HG02840 (cell line): Measurements from ENCODE around the gene RNF222.
"Not testable (repeated sequence)": the region's sequence is repeated elsewhere in the genome, so short reads cannot be mapped to it uniquely, and the experiment has no call there.

Experiments
- ATAC-seq: cut with Tn5 transposase; IDR thresholded peaks from one replicate; pipeline ENCODE4 v1.9.1; 2021; ENCODE audit warnings: mild to moderate bottlenecking, moderate library complexity, moderate number of reproducible peaks; ENCODE audit not compliant: unreplicated experiment, low FRiP score

The RNF222 gene

DNA sequence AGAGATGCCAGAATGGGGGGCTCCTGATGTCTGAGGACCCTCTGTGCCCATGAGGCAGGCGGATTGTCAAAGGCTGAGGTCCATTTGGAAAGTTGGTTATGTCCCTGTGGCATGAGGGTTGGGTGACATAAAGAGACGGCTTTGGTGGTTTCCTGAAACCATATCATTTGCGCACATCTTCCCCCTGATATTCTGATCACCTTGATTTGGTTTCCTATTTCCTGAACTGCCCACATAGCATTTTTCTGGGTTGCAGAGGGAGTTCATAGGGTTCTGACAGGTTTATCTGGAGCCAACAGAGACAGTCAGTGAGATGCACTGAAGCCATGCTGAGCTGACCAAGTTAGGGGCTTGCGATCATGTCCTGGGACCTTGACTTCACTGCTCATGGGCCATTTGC is 15.7 kb upstream of the RNF222 start:
- ATAC-seq: no peak

DNA sequence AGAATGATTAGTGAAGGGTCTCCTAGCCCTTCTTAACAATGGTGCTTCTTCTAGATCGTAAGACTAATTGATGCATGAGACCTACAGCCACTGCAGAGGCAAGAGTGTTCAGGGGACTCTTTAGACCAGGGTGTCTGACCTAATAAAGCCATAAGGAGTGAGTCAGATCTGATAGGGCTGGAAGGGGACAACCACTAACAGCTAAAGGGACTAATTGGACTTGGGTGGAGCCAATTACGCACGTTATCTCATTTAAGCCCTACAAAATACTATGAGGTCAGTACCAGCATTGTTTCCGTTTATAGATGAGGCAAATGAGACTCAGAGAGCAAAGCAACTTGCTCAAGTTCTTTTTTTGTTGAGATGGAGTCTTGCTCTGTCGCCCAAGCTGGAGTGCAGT is 14.5 kb upstream of the RNF222 start:
- ATAC-seq: no peak

DNA sequence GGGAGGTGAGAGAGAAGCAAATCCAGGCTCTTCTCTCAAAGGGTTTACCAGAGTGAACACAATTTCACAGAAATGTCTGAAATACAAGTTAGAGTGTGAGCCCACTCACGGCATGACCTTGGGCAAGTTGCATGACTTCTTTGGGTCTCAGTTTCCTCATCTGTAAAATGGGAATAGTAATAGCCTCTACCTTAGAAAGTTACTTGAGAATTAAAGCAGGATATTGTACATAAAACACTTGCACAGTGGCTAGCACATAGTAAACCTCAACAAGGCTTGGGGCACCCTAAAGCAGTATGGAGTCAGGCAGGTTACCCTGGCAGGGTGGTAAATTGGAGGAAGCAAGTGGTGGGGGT is 13.2 kb upstream of the RNF222 start:
- ATAC-seq: no peak

DNA sequence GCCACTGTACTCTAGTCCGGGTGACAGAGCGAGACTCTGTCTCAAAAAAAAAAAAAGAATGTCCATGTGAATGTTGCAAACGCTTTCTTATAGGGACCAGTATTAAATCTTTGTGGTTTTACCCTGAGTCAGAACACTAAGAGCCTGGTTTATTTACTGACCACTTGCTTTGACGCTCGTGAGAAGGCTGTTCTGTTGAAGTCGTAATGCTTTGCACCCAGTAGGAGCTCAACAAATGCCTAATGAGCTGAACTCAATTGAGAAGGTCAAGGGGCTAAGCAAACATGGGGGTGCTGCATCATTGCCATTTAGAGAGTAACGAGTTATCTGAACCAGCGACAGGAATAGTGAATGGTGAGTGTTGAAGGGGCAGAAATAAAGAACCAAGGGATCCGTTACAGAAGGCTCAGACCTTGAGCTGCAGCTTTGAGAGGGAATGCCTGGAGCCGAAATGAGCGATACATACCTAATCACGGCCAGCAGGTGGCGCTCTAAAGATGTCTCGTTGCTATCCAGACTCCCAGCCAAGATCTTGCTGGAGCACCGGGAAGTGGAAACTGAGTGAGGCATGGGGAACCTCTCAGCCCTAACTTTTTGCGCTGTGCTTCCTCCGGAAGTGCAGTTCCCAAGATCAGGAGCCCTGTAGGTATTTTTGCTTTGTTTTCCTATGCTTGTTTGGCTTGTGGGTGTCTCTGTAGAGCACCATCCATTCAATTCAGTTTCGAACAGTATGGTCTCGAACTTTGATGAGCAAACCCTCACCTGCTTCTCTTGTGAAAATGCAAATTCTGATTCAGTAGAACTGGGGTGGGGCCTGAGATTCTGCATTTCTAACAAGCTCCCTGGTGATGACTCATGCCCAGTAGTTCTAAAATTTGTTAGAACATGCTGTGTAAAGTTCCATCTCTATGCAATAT is 12.6 kb upstream of the RNF222 start:
- no peak for ATAC-seq

DNA sequence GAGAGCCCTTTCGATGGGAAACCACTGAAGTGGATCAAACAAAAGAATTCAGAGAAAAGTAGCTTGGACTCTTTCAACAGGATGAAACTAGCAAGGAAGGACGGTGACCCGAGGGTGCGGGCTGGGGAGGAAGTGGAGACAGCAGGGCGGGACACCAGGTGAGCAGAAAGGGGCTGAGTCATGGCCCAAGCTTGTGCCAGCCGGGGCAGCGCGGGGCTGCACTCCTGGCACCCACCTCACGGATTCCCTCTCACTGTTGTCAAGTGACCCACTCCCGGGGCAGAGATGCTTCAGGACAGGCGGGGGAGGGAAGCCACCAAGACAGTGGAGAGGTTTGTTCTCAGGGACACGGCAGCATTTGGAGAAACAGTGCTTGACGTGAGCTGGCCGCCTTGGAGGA is 10.7 kb upstream of the RNF222 start:
- ATAC-seq: no peak

DNA sequence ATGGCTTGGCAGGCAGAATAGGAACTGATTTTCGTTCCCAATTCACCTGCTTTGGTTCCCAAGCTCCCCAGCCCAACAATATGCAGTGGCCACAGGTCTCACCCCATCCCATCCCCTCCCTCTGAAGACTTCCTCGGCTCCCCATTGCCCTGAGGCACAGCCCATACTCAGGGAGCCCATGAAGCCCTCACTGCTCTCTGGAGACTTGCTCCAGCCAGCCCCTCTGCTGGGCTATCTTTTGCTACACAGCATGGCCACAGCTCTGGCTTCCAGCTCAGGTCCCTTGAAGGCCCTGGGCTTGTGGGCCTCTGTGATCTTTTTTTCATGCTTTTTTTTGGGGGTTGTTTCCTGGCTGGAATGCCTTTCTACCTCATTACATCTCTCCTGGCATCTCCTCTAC is 8.5 kb upstream of the RNF222 start:
- ATAC-seq: no peak

DNA sequence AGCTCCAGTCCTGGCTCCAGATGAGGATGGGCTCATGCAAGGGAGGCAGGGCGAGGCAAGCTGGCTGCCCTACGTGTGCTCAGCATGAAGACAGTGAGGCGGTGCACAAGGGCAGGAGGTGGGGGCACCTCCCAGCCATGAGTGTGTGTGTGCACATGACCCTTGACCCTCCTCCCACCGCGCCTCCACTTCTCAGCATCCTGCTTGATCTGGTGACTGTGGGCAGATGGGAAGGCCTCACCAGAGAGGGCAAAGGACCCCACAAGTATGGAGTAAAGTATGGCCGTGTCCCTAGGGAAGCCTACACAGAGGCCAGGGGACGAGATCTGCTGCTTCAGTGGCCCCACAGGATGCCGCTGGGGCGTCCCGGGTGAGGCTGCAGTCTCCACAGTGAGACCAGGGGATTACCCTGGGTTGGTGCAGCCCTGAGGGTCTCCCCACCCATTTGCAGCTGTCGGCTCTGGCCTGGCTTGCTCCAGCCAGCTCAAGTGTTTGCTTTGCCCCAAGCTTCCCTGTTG is 7.9 kb upstream of the RNF222 start:
- no peak for ATAC-seq

DNA sequence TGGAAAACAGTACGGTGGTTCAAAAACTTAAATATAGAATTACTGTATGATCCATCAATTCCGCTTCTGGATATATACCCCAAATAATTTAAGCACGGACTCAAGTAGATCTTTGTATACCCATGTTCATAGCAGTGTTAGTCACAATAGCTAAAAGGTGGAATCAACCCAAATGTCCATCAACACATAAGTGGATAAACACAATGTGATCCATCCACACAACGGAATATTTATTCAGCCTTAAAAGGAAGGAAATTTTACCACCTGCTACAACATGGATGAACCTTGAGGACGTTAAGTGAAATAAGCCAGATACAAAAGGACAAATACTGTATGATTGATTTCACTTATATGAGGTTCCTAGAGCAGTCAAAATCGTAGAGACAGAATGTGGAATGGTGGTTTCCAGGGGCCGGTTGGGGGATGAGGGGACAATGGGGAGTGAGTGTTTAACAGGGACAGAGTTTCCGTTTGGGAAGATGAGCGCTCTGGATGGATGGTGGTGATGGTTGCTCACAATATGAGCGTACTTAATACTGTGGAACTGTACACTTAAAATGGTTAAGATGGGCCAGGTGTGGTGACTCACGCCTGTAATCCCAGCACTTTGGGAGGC is 5.4 kb upstream of the RNF222 start:
- ATAC-seq: no peak

DNA sequence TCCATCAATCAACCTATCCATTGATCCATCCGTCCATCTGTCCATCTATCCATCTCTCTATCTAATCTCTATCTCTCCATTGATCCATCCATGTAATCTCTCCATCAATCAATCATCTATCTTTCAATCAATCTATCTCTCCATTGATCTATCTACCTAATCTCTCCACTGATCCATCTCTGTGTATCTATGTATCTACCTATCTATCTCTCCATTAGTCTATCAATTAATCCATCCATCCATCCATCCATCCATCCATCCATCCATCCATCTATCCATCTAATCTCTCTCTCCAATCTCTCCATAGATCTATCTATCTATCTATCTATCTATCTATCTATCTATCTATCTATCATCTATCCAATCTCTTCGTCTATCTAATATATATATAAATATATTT is 3.5 kb upstream of the RNF222 start:
- ATAC-seq: no peak

DNA sequence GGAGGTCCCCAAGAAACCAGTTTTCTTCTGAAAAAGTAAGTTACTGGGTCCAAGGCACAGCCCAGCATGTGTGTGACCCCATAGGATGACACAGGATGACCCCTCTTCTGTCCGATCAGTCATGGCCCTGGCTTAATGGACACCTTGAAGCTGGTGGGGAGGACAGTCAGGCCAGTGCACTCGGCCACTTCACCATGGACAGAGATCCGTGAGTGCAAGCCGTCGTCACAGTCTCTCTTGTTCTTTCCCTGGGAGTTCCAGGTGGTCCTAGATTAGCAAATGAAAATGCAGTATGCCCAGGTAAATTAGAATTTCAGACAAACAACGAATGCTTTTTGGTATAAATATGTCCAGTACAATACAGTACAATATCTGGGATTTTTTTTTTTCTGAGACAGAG is 1.4 kb upstream of the RNF222 start:
- no peak for ATAC-seq

DNA sequence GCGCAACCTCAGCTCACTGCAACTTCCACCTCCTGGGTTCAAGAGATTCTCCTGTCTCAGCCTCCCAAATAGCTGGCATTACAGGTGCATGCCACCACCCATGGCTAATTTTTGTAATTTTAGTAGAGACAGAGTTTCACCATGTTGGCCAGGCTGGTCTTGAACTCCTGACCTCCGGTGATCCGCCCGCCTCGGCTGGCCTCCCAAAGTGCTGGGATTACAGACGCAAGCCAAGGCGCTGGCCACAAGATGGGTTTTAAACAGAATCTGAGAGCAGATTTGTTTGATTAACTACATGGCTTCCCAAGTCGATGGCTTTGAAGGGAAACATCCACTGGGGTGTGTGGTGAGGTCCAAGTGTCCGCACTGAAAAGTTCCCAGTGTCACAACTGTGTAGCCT is 3.1 kb downstream of the RNF222 start:
- not testable (repeated sequence) for ATAC-seq

DNA sequence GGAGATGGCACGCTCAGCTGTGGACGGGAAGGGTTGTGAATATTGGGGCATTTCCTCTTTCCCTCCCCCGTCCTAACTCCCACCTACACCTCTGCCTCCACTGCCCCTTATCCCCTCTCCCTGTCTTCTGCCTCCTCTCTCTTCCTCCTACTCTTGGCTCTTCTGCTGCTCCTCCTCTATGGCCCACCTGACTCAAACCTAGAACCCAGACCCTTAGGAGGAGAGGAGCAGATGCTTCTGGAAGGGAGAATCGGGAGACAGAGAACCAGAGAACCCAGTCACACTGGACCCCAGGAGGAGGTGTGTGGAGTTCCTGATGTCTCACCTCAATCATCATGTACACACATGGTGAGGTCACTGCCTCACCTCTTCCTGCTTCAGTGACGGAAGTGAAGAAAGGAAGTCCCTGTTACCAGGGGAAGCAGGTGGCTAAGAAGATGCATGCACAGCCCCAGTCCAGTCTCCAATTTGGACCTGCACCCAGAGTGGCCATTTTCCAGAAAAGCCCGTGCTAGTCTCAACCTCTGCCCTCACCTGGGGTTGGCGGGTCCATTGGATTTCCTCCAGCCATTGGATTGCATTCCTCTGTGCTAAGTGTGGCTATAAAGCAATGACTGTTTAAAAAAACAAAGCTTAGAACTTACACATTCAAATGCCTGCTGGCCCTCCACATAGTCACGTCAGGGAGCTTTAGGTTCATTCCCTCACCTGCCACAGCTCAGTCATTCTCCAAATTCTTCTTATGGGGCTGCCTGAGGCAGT is 4.0 kb downstream of the RNF222 start:
- ATAC-seq: no peak

DNA sequence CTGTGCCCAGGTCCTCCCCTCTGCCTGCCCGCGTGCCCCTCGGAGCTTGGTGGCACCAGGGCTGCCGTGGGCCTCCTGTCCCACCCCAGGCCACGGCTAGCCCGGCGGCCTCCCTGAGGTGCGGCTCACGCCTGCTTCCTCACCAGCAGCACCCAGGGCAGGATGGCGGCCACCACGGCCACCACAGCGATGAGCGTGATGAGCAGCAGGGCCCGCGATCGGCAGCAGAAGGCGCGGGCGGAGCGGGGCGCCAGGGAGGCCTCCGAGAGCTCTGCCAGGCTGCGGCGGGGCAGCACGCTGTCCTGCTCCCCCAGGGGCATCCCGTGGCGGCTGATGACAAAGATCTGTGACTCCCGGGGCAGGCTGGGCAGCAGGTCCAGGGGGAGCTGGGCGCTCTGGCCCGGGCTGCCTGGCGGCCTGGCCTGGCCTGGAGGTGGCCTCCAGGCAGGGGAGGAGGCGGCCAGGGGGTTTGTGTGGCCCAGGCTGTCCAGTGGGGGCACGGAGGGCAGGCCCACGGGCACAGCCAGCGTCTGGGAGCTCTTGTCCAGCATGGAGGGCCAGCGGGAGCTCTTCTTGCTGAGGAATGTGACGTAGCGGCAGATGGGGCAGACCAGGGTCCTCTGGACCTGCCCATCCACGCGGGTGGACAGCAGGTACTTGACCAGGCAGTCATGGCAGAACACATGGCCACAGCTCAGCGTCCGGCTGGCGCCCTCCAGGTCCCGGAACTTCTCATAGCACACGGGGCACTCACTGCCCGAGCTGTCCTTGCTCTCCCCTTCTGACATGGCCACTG is 4.8 kb downstream of the RNF222 start:
- ATAC-seq: no peak

DNA sequence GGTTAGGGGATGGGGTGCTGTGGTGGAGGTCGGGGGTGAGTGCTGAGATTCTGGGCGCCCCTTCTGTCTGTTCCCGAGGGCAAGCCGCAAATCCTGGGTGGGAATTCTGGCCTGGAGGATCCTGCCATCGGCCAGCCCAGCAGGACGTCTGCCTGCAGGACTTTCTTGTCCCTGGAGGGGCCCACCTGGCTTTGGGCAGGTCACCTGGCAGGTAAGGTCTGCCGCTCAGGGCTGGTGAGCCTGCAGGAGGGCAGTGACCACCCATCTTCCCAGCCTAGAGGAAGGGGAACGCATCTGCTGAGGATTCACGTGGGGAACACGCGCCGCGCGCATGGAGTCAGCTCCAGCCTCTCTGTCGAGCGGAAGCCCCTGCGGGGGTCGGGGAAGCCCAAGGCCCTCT is 5.4 kb downstream of the RNF222 start:
- no peak for ATAC-seq

DNA sequence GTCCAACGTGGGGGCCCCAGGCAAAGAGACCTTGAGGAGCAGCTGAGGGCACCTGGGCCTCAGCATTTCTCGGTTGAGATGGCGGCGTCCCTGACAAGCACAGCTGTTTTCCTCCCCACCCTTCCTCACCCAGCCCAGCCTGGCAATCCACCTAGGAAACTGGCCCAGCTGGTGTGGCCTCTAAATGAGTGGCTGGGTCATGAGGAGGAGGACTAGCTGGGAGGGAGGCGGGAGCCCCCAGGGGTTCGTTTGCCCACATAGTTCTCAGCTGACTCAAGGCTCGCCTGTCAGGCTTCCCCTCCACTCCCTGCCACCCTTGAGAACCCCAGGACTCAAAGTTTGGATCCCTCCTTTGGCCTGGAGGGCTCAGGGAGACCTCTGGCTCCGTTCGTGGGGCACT is 5.9 kb downstream of the RNF222 start:
- no peak for ATAC-seq

DNA sequence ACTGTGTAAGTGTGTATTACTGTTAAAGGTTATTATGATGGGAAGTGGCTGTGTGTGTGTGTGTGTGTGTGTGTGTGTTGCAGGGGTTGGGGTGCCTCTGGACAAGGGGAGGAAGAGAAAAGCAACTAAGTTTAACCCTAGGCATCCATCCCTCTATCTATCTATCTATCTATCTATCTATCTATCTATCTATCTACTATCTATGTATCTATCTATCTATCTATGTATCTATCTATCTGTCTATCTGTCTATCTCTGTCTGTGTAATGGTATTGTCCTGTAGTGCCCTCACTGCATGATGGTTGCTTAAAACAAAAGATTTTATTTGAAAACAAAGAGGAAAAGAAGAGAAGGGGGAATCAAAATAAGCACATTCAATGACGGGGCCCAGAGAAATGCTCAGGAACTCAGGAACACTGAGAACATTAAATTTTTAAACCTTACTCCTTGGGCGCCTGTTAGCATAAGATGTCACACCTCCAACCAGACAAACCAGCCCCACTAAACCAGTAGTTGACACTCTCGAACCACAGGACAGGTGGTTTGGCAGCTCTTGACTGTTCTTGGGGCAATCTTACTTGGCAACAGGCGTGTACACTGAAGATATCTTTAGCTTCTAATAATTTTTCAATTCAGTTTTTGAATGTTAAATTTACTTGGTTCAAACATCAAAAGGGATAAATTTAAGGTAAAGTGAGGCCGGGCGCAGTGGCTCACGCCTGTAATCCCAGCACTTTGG is 9.5 kb downstream of the RNF222 start:
- ATAC-seq: no peak

DNA sequence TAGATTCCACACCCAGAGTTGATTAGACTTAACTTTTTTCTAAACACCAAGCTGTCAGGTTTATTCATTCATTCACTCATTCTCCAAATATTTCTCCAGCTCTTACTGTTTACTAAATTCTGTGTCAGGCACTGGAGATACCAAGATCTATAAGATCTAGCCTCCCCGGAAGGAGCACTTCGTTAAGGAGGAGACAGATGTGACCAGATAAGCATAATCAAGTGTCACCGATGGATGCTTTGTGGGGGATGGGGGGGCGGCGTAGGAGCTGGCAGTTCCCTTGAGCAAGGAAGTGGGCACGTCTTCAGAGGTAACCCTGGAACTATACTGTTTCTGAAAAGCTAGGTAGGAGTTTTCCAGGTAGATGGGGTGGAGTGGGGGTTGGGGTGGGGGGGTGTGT is 10.8 kb downstream of the RNF222 start:
- ATAC-seq: no peak

DNA sequence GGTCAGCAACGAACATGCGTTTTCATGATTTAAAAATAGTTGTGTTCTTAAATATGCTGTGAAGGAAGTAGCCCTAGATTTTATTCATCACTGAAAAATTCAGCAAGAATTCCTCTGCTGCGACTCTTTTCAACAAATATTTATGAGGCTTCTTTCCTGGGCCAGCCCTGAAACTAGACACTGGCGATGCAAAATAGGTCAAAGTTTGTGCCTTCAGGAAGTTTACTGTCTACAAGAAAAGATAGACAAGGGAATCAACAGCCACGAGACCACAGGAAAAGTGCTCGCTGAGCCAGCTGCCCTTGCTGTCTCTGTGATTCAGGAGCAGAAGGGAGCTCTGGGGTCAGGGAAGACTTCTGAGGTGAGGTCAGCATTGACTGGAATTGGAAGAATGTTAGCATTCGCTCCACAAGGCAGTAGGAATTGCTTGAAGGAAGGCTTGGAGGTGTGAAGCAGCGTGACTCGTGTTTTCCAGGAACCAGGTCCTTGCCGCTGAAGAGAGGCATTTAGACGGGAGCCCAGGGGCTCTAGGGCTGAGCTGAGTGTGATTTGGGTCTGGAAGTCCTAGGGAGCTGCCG is 12.7 kb downstream of the RNF222 start:
- no peak for ATAC-seq

DNA sequence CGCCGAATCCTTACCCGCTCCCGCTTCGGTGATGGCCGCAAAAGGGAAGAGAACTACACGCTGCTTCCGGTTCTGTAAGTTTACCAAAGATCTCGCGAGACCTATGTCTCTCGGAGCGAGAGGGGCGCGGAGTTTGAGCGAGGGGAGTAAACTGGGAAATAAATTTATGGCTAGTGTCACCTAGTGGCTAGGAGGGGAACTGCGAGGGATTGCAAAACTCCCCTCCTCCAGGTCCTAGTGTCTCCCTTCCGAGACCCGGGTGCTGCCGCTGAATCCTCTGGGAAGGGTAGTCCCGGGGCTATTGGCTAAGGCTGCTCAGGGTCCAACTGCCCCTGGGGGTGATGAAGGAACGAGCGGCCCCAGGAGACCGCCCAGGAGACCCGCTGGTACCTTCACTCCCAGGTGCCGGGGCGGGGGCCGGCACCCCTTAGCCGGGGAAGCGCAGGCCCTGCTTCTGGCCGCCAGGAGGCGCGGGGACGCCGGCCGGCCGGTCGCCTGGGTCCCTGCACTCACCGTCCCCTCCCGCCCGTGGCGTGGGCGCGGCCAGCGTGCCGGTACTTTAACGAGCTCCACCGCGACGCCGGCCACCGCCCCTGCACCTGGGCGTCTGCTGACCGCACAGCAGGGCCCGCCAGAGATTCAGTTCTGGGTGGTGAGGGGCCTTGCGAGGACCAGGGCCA is 14.3 kb downstream of the RNF222 start, which contains the start of gene RPL26:
TSS of gene RPL26 (minus strand) at position 51 of the 680 bp plus-strand sequence. CDS start 883 bp downstream, outside the sequence.
- ATAC-seq: peak; percentile 92
